HCT116 (cell line): Measurements from ENCODE around the gene USP12. TPM values are rescaled to one million over a fixed set of nuclear protein-coding genes. Genes with fewer than 3 reads are reported as not detected.

Source experiments
- ATAC-seq: fragments of 200-7000 bp; cut with Tn5 transposase; 2 replicates; pipeline ENCODE4 v1.9.1; 2020; ENCODE audit warnings: mild to moderate bottlenecking, moderate library complexity
- BruUV-seq: library from RNA; stranded (reverse); fragments of 400-500 nt; replicated peaks from 2 replicates; lab custom pipeline; 2021; lab: Mats Ljungman, UMichigan
- CTCF ChIA-PET: fragments of 300-600 bp; sonication (Branson Sonifier 250); formaldehyde crosslinking; loops from one replicate; lab custom pipeline; 2021; ENCODE audit warnings: antibody characterized with exemption; lab: Charles Lee
- POLR2A ChIA-PET: fragments of 300-600, 350-600 bp; sonication (Branson Sonifier 250); formaldehyde crosslinking; loops from one replicate; lab custom pipeline; 2021; ENCODE audit warnings: antibody characterized with exemption; lab: Charles Lee
- RAD21 ChIA-PET, 2 experiments: fragments of 300-600 bp; sonication (Branson Sonifier 250); formaldehyde crosslinking; loops; one replicate each; lab custom pipeline; 2023; ENCODE audit warnings: low total read pairs in 2 of 2; ENCODE audit not compliant: uncharacterized antibody in 2 of 2, unreplicated experiment in 2 of 2, low non-redundant PET in 1 of 2; lab: Charles Lee
- DNase-seq: peaks from one replicate; pipeline ENCODE4 v3.0.0-alpha.2; 2010; ENCODE audit warnings: low read depth, low spot score
- H2AFZ ChIP-seq: fragments of 200-600 bp; shearing (Covaris generic), sonication (generic); 2 replicates; pipeline ENCODE4 v1.6.1; 2017; ENCODE audit warnings: low read depth, mixed run types, mixed read lengths, antibody characterized with exemption, low read length; ENCODE audit not compliant: poor library complexity, severe bottlenecking
- H3K27ac ChIP-seq: 2 replicates; pipeline ENCODE4 v1.5.1; 2012; ENCODE audit warnings: low read depth, low read length
- H3K27me3 ChIP-seq: fragments of 200-600 bp; sonication (generic); 2 replicates; pipeline ENCODE4 v1.6.1; 2016; ENCODE audit warnings: mixed run types, low read length, mixed read lengths; ENCODE audit not compliant: insufficient read depth
- H3K36me3 ChIP-seq, 2 experiments: fragments of 200-500 bp in 1 of 2; fragments of 200-600 bp in 1 of 2; sonication (Bioruptor generic) in 1 of 2; sonication (generic) in 1 of 2; 2 replicates each; pipeline versions ENCODE4 v1.5.1 to v1.6.1; 2014 to 2016; ENCODE audit warnings: low read length in 2 of 2, inconsistent platforms in 1 of 2, mixed read lengths in 1 of 2, mixed run types in 1 of 2; ENCODE audit not compliant: insufficient read depth in 2 of 2, control insufficient read depth in 1 of 2
- H3K4me1 ChIP-seq, 2 experiments: fragments of 200-600 bp in 1 of 2; sonication (generic) in 1 of 2; 2 replicates each; pipeline versions ENCODE4 v1.5.1 to v1.6.1; 2012 to 2017; ENCODE audit warnings: low read length in 2 of 2, inconsistent platforms in 1 of 2, mild to moderate bottlenecking in 1 of 2, mixed read lengths in 1 of 2, mixed run types in 1 of 2, moderate library complexity in 1 of 2; ENCODE audit not compliant: insufficient read depth in 2 of 2, control insufficient read depth in 1 of 2
- H3K4me2 ChIP-seq: fragments of 200-600 bp; sonication (generic); 2 replicates; pipeline ENCODE4 v1.6.1; 2017; ENCODE audit warnings: mixed run types, low read length, mixed read lengths
- H3K4me3 ChIP-seq, 2 experiments: fragments of 200-600 bp in 1 of 2; sonication (generic) in 1 of 2; replicated peaks in 1 of 2; 2 replicates each; pipeline ENCODE4 v1.5.1; 2011 to 2016; ENCODE audit warnings: low read length in 2 of 2, control low read depth in 1 of 2, low read depth in 1 of 2, mild to moderate bottlenecking in 1 of 2, mixed read lengths in 1 of 2, mixed run types in 1 of 2
- H3K79me2 ChIP-seq: fragments of 200-600 bp; sonication (generic); 2 replicates; pipeline ENCODE4 v1.6.1; 2017; ENCODE audit warnings: mild to moderate bottlenecking, mixed run types, low read length, moderate library complexity, mixed read lengths; ENCODE audit not compliant: insufficient read depth
- H3K9ac ChIP-seq: fragments of 200-600 bp; sonication (generic); 2 replicates; pipeline ENCODE4 v1.6.1; 2016; ENCODE audit warnings: low read length, mixed read lengths
- H3K9me2 ChIP-seq: fragments of 200-600 bp; sonication (generic), shearing (Covaris generic); 2 replicates; pipeline ENCODE4 v1.6.1; 2017; ENCODE audit warnings: mixed run types, mild to moderate bottlenecking, moderate library complexity; ENCODE audit not compliant: insufficient read depth
- H3K9me3 ChIP-seq, 2 experiments: fragments of 200-500 bp in 1 of 2; fragments of 200-600 bp in 1 of 2; sonication (Bioruptor generic) in 1 of 2; sonication (generic) in 1 of 2; 2 replicates each; pipeline ENCODE4 v1.6.1; 2014 to 2017; ENCODE audit warnings: low read length in 2 of 2, mixed read lengths in 2 of 2, inconsistent platforms in 1 of 2, low read depth in 1 of 2, mild to moderate bottlenecking in 1 of 2, mixed run types in 1 of 2, moderate library complexity in 1 of 2; ENCODE audit not compliant: control insufficient read depth in 1 of 2, insufficient read depth in 1 of 2
- H4K20me1 ChIP-seq: fragments of 200-600 bp; sonication (generic), shearing (Covaris generic); 2 replicates; pipeline ENCODE4 v1.6.1; 2017; ENCODE audit warnings: mixed run types, mild to moderate bottlenecking, moderate library complexity; ENCODE audit not compliant: insufficient read depth
- CBX3 ChIP-seq: IDR thresholded peaks from 2 replicates; pipeline ENCODE4 v1.6.1; 2012; ENCODE audit warnings: low read depth
- CTCF ChIP-seq, 3 experiments: fragments of 200-600 bp in 1 of 3; sonication (generic) in 1 of 3; IDR thresholded peaks in 2 of 3; conservative IDR thresholded peaks in 1 of 3; 2 replicates each; pipeline ENCODE4 v1.5.1; 2012 to 2017; ENCODE audit warnings: low read depth in 2 of 3, low read length in 2 of 3, antibody characterized with exemption in 1 of 3, borderline replicate concordance in 1 of 3, control low read depth in 1 of 3, mild to moderate bottlenecking in 1 of 3, mixed read lengths in 1 of 3, mixed run types in 1 of 3, moderate library complexity in 1 of 3; ENCODE audit not compliant: insufficient read depth in 1 of 3
- EGR1 ChIP-seq: IDR thresholded peaks from 2 replicates; pipeline ENCODE4 v1.6.1; 2012; ENCODE audit warnings: low read depth
- EZH2 ChIP-seq: fragments of 200-600 bp; sonication (generic); IDR thresholded peaks from 2 replicates; pipeline ENCODE4 v1.6.1; 2017; ENCODE audit warnings: antibody characterized with exemption, mixed run types
- EZH2phosphoT487 ChIP-seq: fragments of 200-600 bp; IDR thresholded peaks from 2 replicates; pipeline ENCODE4 v1.6.1; 2018; ENCODE audit warnings: antibody characterized with exemption, borderline replicate concordance
- FOSL1 ChIP-seq: IDR thresholded peaks from 2 replicates; pipeline ENCODE4 v1.6.1; 2012; ENCODE audit warnings: low read depth
- JUND ChIP-seq: IDR thresholded peaks from 2 replicates; pipeline ENCODE4 v1.6.1; 2012
- POLR2A ChIP-seq: IDR thresholded peaks from 2 replicates; pipeline ENCODE4 v1.7.0; 2011; ENCODE audit warnings: borderline replicate concordance; ENCODE audit not compliant: insufficient read depth, insufficient read length; ENCODE audit errors: extremely low read depth
- RAD21 ChIP-seq: IDR thresholded peaks from 2 replicates; pipeline ENCODE4 v1.6.1; 2012; ENCODE audit warnings: low read depth, mild to moderate bottlenecking
- SIN3A ChIP-seq: IDR thresholded peaks from 2 replicates; pipeline ENCODE4 v1.6.1; 2012; ENCODE audit warnings: low read depth
- SRF ChIP-seq: IDR thresholded peaks from 2 replicates; pipeline ENCODE4 v1.6.1; 2012; ENCODE audit warnings: low read depth
- TCF7L2 ChIP-seq: IDR thresholded peaks from 2 replicates; pipeline ENCODE4 v1.7.0; 2011; ENCODE audit warnings: borderline replicate concordance, inconsistent platforms; ENCODE audit not compliant: insufficient read depth, insufficient read length; ENCODE audit errors: extremely low read depth
- YY1 ChIP-seq: IDR thresholded peaks from 2 replicates; pipeline ENCODE4 v1.6.1; 2011; ENCODE audit warnings: low read length, low read depth, moderate library complexity, mild to moderate bottlenecking; ENCODE audit not compliant: insufficient replicate concordance; ENCODE audit errors: extremely low read depth
- ZFX ChIP-seq: fragments of 450-650 bp; IDR thresholded peaks from 2 replicates; pipeline ENCODE4 v1.6.1; 2017
- ZNF274 ChIP-seq: fragments of 200-500 bp; sonication (Bioruptor generic); IDR thresholded peaks from 2 replicates; pipeline ENCODE4 v1.6.1; 2014; ENCODE audit warnings: mild to moderate bottlenecking, low read depth, low read length, inconsistent platforms
- intact Hi-C: fragments of 100-400 bp; cut with micrococcal nuclease; formaldehyde crosslinking; loops from 2 replicates; pipeline ENCODE4 v1.10.0; 2022
- total RNA-seq: library from RNA; stranded (reverse); gene quantifications from one replicate; pipeline ENCODE4 v1.2.1, GENCODE V29; 2021; ENCODE audit not compliant: unreplicated experiment
- TF ChIP-seq, protein P1 (sequence below): IDR thresholded peaks from 2 replicates; pipeline ENCODE4 v1.6.1; 2011; ENCODE audit warnings: mild to moderate bottlenecking, low read length, moderate library complexity; ENCODE audit not compliant: insufficient replicate concordance; ENCODE audit errors: extremely low read depth
- TF ChIP-seq, protein P2 (sequence below): IDR thresholded peaks from 2 replicates; pipeline ENCODE4 v1.6.1; 2012

USP12 gene
- total RNA-seq, 1 experiment from 2014 or later: 28.3 TPM

- Histone ChIP-seq H3K9me3 (no peaks in the 10 kb centered on the region), H3K4me2 (no peak overlapping the region), H3K36me3 (no peaks in the 10 kb centered on the region), H3K4me1 (peaks cover 11 to 15% of the 10 kb centered on the region in 2 experiments; a peak in 3 of 4 replicates), H3K27ac (no peak overlapping the region)
- no peak for DNase-seq
- BruUV-seq: no TSS peak
- CTCF ChIA-PET: no interaction called here
- TF ChIP-seq FOSL1 (no peak), TCF7L2 (no peak), RAD21 (no peak), POLR2A (no peak), EGR1 (no peak), CBX3 (no peak), CTCF (IDR thresholded peaks at IDR 0.05 in 2 of 3, conservative IDR thresholded peaks at IDR 0.05 in 1 of 3; ENCODE audit: borderline replicate concordance in 1 of 3, insufficient read depth in 1 of 3, low read depth in 2 of 3, low read length in 2 of 3) (no peak), EZH2 (no peak), SRF (no peak), JUND (no peak), ZFX (no peak), EZH2phosphoT487 (no peak), ZNF274 (no peak), SIN3A (no peak), YY1 (no peak)
- TF ChIP-seq, protein P1, sequence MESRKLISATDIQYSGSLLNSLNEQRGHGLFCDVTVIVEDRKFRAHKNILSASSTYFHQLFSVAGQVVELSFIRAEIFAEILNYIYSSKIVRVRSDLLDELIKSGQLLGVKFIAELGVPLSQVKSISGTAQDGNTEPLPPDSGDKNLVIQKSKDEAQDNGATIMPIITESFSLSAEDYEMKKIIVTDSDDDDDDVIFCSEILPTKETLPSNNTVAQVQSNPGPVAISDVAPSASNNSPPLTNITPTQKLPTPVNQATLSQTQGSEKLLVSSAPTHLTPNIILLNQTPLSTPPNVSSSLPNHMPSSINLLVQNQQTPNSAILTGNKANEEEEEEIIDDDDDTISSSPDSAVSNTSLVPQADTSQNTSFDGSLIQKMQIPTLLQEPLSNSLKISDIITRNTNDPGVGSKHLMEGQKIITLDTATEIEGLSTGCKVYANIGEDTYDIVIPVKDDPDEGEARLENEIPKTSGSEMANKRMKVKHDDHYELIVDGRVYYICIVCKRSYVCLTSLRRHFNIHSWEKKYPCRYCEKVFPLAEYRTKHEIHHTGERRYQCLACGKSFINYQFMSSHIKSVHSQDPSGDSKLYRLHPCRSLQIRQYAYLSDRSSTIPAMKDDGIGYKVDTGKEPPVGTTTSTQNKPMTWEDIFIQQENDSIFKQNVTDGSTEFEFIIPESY: no peak
- TF ChIP-seq, protein P2, sequence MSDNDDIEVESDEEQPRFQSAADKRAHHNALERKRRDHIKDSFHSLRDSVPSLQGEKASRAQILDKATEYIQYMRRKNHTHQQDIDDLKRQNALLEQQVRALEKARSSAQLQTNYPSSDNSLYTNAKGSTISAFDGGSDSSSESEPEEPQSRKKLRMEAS: no peak
- TF ChIP-seq, all 23 proteins: peak for 0
- intact Hi-C loops: no loop called here
- H3K9ac ChIP-seq: no peak overlapping the region
- no peak overlapping the region for H2AFZ ChIP-seq
- H3K79me2 ChIP-seq: peaks cover 94% of the 10 kb centered on the region
- no peaks in the 10 kb centered on the region for H3K27me3 ChIP-seq
- RAD21 ChIA-PET: no interaction called here
- POLR2A ChIA-PET: no interaction called here
- H3K9me2 ChIP-seq: no peaks in the 10 kb centered on the region
- H3K4me3 ChIP-seq: no peak overlapping the region
- ATAC-seq: no peak
- H4K20me1 ChIP-seq: peaks cover 7% of the 10 kb centered on the region; the same call in 1 of the 2 replicates
Measured at GRCh38 chr13:27137759-27138158, 33.9 kb downstream of the USP12 start.
